HG02759 (cell line): Measurements from ENCODE around the gene B4GALT1.
"Not testable (repeated sequence)": the region's sequence is repeated elsewhere in the genome, so short reads cannot be mapped to it uniquely, and the experiment has no call there.

ENCODE experiments used
- ATAC-seq: cut with Tn5 transposase; IDR thresholded peaks from one replicate; pipeline ENCODE4 v1.9.1; 2021; ENCODE audit warnings: mild to moderate bottlenecking, moderate library complexity; ENCODE audit not compliant: unreplicated experiment

Gene B4GALT1

GRCh38 chr9:33185406-33185805 is 18.3 kb upstream of the B4GALT1 start:
- no peak for ATAC-seq

- no peak for ATAC-seq
These were observed 17.8 kb upstream of the B4GALT1 start for GRCh38 chr9:33184963-33185362.

DNA sequence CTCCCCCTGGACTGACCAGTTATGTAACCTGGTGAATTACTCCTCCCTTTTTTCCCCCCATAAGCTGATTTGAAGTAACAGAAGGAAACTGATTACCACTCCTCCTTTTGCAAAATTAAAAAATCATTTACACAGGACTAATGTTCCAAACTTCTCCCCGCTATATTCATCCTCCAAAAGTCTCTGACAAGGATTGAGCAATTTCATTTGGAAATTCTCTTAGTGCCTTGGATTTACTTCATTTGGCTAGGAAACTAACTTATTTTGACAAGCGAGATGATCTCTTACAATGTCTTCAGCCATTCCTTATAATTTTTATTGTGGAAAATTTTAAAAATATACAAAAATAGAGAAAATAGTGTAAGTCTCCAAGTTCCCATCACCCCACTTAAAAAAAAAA is 15.4 kb upstream of the B4GALT1 start:
- ATAC-seq: no peak

DNA sequence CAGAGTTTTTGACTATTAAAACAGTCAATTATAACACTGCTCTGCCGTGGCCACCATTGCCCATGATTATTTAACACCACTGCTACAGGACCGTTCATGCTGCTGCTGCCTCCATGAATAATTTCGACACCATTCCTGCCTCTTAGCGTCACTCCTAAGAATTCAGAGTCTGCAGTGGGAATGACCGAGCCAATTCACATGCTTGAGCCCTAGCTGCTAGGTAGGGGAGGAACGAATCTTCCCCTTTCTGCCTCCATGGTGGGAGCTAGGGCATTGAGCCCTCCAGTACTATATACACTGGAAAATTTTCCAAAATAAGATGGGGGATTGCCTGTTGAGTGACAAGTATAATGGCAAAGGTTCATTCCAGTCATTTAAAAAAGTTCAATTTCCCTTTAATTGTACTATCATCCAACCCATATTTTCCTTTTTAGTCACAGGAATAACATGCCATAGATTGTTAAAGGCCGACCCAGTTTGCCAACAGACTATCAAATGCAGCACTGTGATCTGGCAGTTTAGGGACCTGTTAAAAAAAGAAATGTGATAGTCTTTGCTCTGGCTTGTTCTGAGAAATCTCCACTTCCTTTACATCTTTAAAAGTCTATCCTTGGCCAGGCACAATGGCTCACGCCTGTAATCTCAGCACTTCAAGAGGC is 13.5 kb upstream of the B4GALT1 start:
- ATAC-seq: no peak

DNA sequence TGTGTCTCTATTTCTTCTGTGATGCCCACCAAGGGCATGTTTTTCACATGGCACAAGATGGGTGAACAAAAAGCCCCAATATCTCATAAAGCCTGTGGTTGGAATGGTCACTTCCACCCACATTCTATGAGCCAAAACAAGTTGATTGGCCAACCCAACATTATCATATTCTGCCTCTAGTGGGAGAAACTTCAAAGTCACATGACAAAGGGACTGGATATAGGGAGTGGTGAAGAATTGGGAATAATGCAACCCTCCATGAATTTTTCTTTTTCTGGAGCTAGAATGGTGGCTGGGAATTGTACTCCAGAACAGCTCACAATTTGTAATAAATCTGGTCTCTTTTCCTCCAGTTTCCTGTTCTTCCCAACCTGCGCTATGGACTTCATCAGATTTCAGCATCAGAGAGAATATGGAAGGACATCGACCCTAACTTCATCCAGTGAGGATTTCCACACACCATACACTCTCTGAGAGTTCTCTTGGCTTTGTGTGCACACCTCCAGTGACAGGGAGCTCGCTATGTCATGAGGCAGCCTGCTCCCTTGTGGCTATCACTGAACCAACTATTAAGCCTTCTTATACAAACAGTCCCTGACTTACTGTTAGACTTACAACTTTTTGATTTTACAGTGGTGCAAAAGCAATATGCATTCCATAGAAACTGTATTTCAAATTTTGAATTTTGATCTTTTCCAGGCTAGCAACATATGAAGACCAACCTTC is 12.0 kb upstream of the B4GALT1 start:
- ATAC-seq: no peak

GRCh38 chr9:33177639-33178038 is 10.5 kb upstream of the B4GALT1 start:
- ATAC-seq: peak; percentile 98

DNA sequence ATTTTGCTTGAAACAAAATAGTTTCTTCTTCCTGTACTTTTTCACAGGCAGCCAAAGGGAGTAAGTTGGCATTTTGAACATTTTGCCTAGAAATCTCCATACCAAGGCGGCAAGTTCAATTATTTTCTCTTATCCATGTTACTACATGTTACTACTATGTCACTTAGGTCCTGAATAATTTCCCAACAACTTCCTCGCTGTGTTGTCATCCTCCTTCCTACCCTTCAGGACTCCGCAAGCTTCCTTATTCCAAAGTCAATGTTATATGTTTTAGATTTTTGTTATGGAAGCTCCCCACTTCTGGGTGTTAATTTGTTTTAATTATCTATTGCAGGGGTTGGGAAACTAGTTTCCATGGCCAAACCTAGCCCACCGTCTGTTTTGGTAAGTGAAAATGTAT is 9.9 kb upstream of the B4GALT1 start:
- no peak for ATAC-seq

DNA sequence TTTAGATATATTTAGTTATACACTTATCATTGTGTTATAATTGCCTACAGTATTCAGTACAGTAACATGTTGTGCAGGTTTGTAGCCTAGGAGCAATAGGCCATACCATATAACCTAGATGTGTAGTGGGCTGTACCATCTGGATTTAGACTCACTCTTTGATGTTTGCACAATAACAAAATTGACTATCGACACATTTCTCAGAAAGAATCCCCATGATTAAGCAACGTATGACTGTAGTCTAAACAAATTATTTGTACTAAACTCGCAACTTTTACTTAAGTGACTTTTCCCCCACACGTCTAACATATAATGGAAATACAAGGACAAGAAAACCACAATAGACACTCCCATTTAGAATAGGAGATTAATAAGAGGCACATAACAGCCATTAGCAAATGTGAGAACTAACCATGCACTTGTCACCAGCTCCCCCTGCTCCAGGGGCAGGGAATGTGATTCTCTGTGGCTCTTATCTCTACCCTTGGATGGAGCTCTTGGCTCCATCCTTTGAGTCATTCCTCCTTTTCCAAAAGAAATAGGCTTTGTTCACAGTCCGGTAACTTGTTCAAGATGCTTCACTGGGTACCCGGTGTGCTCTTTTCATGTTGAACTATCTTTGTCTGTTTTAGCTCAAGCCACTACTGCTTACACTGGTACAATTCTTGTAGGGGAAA is 8.7 kb upstream of the B4GALT1 start:
- ATAC-seq: no peak

DNA sequence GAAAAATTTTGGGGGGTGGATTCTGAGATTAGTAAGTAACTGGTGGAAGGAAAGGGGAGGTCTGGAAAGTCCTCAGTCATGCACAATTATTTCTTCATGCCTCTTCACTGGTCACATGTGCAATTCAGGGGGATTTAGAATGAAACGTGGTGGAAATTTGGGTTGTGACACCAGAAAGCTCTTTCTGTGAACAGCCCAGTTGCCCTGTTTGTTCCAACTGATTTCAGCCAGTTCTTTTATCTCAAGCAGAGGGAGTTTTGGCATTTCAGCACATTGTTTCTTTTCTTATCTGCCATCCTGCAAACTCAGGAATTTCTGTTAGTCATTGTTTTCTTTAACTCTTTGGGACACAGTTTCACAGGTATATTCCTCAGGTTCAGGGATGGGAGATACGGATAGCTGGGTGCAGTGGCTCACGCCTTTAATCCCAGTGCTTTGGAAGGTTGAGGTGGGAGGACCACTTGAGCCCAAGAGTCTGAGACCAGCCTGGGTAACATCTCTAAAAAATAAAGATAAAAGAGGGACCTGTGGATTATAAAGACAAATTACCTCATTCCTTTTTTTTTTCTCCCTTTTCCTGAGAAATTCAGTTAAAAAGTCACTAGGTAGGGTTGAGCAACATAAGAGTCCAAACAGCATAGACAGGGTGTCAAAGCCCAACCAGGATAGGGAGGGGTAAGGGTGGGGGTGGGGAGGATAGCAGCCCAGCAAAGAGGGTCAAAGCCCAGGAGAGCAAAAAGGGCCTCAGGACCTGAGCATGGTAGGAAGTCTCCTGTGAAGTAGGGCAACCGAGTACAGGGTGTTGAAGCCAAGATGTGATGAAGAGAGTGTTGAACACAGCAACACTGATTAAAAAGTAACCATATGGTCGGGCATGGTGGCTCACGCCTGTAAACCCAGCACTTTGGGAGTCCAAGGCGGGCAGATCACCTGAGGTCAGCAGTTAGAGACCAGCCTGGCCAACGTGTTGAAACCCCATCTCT is 5.4 kb upstream of the B4GALT1 start:
- ATAC-seq: no peak

GRCh38 chr9:33170464-33171415 is 3.6 kb upstream of the B4GALT1 start:
- ATAC-seq: no peak

DNA sequence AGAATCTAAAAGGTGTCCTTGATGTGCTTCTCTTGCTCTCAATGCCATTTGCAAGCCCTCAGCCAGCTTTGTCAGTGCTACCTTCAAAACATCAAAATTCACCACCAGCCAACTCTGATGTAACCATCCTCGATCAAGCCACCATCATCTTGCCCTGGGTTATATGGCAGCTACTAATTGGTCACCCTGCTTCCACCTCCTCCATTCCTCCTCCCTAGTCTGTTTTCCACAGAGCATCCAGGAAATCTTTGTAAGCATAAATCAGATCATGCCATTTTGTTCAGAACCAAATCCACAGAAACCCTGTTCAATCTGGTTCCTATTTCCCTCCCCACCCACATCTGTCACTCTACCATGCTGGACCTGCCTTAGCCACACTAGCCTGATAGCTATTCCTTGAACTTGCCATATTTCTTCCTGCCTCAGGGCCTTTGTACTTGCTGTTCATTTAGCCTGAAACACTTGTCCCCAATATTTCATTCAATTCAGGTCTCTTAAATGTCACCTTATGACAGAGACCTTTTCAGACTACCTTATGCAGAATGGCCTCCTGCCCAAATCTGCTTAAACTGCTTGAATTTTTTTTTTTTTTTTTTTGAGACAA is 1.9 kb upstream of the B4GALT1 start:
- no peak for ATAC-seq

- ATAC-seq: no peak
These were observed 881 bp upstream of the B4GALT1 start for GRCh38 chr9:33167972-33168461.

DNA sequence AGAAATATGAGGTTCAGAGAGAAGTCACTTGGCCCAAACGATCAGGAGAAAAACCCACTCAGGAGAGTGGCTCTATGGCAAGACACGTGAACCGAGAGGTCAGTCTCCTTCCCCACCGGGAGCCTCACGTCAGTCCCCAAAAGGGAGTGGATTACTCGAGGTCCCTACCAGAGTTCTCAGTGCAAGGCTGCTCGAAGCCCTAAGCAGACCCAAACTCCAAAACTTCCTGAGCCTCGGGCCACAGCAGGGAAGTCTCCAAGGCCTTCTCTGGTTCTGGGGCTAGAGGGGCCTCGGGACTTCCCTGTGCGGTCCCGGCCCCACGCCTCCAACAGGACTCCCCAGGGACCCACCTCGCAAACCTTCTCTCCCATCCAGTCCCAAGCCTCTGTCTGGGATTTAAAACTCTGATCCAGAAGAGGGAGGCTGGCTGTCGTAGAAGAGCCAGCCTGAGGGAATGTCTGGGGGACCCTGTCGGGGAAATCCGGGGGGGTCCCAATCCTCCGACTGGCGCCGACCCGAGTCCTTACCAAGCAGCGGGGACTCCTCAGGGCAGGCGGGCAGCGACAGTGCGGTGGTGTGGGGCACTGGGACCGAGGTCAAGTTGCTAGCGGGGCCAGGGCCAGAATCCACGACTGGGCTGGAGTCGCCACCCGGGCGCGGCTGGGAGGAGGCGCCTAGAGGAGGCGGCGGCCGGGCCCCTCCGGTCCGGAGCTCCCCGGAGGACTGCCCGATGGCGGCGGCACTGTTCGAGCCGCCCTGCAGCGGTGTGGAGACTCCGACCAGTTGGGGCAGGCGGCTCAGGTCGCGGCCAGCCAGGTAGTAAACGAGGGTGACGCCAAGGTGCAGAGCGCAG is 679 bp downstream of the B4GALT1 start:
- peak; percentile 9 for ATAC-seq

DNA sequence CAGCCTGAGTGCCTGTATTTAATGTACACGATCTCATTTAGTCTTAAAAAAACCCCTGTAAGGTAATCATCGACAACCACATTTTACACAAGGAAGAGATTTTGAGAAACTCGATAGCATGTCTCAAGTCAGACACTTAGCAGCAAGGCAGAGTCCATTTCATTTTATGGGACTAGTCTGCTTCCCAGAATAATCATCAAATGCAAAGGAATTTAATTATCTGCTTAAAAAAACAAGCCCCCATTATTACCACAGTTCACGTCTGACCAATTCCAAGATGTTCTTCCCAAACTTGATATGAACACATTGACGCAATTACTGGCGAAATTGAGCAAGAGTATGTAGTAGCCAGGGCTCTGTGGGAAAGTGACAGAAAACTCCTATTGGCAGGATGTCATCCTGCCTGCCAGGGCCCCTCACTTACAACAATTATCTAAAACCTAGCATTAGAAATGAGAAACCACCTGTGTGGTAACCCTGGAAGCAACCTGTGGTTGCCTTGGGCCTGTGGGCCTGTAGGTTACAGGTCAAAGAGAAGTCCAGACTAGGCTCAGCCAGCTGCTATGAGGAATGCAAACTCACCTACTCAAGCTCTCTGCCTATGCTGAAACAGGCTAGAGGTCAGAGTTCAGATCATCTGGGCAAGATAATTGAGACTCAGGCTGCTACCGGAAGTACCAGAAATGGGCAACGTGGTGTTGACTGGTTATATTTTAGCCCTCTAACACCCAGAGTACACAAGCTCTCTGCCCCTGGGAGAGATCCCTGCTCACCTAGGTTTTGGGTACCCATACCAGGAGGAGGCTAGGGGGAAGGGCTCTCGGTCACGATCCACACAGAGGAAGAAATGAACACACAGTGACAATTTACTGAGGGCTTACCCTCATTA is 1.6 kb downstream of the B4GALT1 start:
- ATAC-seq: peak; percentile 19

DNA sequence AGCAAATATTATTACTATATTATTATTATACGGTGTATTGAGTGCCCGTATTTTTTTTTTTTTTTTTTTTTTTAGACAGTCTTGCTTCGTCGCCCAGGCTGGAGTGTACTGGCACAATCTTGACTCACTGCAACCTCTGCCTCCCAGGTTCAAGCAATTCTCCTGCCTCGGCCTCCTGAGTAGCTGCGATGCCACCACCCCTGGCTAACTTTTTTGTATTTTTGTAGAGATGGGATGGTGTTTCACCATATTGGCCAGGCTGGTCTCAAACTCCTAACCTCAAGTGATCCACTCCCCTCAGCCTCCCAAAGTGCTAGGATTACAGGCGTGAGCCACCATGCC is 2.2 kb downstream of the B4GALT1 start:
- ATAC-seq: not testable (repeated sequence)

DNA sequence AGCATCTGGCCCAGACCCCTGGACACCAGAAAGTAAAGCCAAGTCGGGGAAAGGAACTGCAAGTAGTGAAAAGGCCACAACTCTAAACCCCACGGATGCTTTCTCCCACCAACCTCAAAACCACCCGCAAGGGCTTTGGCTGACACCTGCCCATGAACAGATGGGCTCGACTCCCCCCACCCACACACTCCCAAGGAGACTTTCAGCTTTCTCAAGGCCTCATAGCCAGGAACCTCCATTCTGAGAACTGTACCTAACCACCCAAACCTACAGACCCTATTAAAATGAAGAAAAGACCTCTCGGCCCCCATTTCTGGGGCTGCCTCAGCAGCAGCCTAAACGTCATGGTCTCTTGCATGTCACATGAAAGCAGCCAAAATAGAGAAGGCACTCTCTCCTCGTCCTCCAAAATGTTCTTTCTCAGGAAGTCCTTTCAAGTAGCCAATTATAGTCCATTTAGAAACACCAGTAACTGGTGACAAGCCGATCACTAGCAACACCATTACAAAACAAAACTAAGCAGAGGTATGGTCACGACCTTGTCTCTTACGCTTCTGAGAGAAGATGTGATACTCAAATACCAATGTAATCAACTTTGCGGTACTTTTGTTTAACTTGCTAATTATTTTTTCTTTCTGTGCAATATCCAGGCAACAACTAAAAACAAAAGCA is 2.9 kb downstream of the B4GALT1 start:
- peak; percentile 25 for ATAC-seq
